Measurements from ENCODE around the gene MRPL53. TPM values are rescaled to one million over a fixed set of nuclear protein-coding genes. Genes with fewer than 3 reads are reported as not detected.

Gene MRPL53
- total and polyA plus RNA-seq, 2 of the 13 experiments (the other 11 are each of a cell fraction or from before 2014, with no cell fraction given): 34.3 to 51.9 TPM

DNA sequence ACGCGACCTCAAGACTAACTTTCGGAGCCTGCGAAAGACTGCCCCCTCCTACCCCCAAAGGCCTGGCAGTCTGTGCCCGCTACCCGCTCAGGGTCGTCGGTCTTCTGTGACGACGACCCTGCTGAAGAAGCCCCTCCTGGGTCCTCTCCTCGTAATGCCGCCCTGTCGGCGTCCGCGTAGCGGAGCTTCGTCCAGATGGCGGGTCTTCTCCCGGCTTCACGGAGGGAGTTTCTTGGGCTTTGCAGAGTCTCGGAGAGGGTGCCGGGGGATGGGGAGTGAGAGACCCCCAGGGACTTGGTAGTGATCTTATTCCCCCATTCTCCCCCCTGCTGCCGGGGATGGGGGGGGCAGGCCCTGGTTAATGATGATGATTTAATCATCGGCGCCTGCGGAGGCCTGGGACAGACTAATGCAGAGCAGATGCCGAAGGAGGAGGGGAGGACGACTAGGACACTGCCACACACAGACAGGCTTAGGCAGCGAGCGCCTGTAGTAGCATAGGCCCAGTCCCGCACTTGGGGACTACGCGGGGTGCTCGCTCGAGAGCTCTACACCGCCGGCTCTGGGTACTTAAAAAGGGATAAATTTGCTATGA is 35.5 kb upstream of the MRPL53 start (continued):
- TF ChIP-seq PAWR (CRISPR knock-in tag; IDR thresholded peaks at IDR 0.05; ENCODE audit: borderline replicate concordance) (no peak), MAZ (IDR thresholded peaks at IDR 0.05; ENCODE audit: borderline replicate concordance, low read depth, low read length) (no peak), MAZ (CRISPR knock-in tag; IDR thresholded peaks at IDR 0.05; ENCODE audit: low read depth) (no peak), NR2F2 (IDR thresholded peaks at IDR 0.05; ENCODE audit: borderline replicate concordance, low read depth) (no peak), PHF5A (CRISPR knock-in tag; IDR thresholded peaks at IDR 0.05; ENCODE audit: low read depth, unreplicated experiment) (peak; percentile 0), CENPX (CRISPR knock-in tag; IDR thresholded peaks at IDR 0.05) (no peak), GLI4 (CRISPR knock-in tag; IDR thresholded peaks at IDR 0.05; ENCODE audit: borderline replicate concordance) (no peak), ZNF235 (CRISPR knock-in tag; IDR thresholded peaks at IDR 0.05; ENCODE audit: borderline replicate concordance) (no peak), TSC22D2 (CRISPR knock-in tag; IDR thresholded peaks at IDR 0.05; ENCODE audit: borderline replicate concordance) (no peak), ZMYM3 (CRISPR knock-in tag; IDR thresholded peaks at IDR 0.05) (peak; percentile 74; the same call in 1 of the 2 replicates), IRF2 (CRISPR knock-in tag; IDR thresholded peaks at IDR 0.05) (no peak), SP2 (CRISPR knock-in tag; IDR thresholded peaks at IDR 0.05) (no peak), ZNF160 (CRISPR knock-in tag; IDR thresholded peaks at IDR 0.05) (no peak), ZBTB3 (CRISPR knock-in tag; IDR thresholded peaks at IDR 0.05; ENCODE audit: borderline replicate concordance, low read depth) (no peak), ZNF34 (CRISPR knock-in tag; IDR thresholded peaks at IDR 0.05; ENCODE audit: borderline replicate concordance) (0 out of 2 replicates have a peak, but pooled peaks have one; percentile 46), ZNF567 (CRISPR knock-in tag; IDR thresholded peaks at IDR 0.05; ENCODE audit: borderline replicate concordance) (no peak)
- TF ChIP-seq, protein P1, sequence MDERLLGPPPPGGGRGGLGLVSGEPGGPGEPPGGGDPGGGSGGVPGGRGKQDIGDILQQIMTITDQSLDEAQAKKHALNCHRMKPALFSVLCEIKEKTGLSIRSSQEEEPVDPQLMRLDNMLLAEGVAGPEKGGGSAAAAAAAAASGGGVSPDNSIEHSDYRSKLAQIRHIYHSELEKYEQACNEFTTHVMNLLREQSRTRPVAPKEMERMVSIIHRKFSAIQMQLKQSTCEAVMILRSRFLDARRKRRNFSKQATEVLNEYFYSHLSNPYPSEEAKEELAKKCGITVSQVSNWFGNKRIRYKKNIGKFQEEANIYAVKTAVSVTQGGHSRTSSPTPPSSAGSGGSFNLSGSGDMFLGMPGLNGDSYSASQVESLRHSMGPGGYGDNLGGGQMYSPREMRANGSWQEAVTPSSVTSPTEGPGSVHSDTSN (CRISPR knock-in tag; IDR thresholded peaks at IDR 0.05): no peak; the same call in 1 of the 2 replicates
- TF ChIP-seq, protein P2, sequence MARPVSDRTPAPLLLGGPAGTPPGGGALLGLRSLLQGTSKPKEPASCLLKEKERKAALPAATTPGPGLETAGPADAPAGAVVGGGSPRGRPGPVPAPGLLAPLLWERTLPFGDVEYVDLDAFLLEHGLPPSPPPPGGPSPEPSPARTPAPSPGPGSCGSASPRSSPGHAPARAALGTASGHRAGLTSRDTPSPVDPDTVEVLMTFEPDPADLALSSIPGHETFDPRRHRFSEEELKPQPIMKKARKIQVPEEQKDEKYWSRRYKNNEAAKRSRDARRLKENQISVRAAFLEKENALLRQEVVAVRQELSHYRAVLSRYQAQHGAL (CRISPR knock-in tag; IDR thresholded peaks at IDR 0.05; ENCODE audit: not compliant biosample characterization): no peak
- TF ChIP-seq, protein P3, sequence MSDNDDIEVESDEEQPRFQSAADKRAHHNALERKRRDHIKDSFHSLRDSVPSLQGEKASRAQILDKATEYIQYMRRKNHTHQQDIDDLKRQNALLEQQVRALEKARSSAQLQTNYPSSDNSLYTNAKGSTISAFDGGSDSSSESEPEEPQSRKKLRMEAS (IDR thresholded peaks at IDR 0.05): peak; percentile 52
- TF ChIP-seq, protein P4, sequence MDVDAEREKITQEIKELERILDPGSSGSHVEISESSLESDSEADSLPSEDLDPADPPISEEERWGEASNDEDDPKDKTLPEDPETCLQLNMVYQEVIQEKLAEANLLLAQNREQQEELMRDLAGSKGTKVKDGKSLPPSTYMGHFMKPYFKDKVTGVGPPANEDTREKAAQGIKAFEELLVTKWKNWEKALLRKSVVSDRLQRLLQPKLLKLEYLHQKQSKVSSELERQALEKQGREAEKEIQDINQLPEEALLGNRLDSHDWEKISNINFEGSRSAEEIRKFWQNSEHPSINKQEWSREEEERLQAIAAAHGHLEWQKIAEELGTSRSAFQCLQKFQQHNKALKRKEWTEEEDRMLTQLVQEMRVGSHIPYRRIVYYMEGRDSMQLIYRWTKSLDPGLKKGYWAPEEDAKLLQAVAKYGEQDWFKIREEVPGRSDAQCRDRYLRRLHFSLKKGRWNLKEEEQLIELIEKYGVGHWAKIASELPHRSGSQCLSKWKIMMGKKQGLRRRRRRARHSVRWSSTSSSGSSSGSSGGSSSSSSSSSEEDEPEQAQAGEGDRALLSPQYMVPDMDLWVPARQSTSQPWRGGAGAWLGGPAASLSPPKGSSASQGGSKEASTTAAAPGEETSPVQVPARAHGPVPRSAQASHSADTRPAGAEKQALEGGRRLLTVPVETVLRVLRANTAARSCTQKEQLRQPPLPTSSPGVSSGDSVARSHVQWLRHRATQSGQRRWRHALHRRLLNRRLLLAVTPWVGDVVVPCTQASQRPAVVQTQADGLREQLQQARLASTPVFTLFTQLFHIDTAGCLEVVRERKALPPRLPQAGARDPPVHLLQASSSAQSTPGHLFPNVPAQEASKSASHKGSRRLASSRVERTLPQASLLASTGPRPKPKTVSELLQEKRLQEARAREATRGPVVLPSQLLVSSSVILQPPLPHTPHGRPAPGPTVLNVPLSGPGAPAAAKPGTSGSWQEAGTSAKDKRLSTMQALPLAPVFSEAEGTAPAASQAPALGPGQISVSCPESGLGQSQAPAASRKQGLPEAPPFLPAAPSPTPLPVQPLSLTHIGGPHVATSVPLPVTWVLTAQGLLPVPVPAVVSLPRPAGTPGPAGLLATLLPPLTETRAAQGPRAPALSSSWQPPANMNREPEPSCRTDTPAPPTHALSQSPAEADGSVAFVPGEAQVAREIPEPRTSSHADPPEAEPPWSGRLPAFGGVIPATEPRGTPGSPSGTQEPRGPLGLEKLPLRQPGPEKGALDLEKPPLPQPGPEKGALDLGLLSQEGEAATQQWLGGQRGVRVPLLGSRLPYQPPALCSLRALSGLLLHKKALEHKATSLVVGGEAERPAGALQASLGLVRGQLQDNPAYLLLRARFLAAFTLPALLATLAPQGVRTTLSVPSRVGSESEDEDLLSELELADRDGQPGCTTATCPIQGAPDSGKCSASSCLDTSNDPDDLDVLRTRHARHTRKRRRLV (CRISPR knock-in tag; IDR thresholded peaks at IDR 0.05): no peak
- TF ChIP-seq, protein P5, sequence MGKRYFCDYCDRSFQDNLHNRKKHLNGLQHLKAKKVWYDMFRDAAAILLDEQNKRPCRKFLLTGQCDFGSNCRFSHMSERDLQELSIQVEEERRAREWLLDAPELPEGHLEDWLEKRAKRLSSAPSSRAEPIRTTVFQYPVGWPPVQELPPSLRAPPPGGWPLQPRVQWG (CRISPR knock-in tag; IDR thresholded peaks at IDR 0.05; ENCODE audit: borderline replicate concordance, low read depth): no peak
- TF ChIP-seq, protein P6, sequence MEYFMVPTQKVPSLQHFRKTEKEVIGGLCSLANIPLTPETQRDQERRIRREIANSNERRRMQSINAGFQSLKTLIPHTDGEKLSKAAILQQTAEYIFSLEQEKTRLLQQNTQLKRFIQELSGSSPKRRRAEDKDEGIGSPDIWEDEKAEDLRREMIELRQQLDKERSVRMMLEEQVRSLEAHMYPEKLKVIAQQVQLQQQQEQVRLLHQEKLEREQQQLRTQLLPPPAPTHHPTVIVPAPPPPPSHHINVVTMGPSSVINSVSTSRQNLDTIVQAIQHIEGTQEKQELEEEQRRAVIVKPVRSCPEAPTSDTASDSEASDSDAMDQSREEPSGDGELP (IDR thresholded peaks at IDR 0.05; ENCODE audit: borderline replicate concordance, low read depth): no peak

Measured in HepG2 (cell line).